ENCODE data around the gene MICA. TPM values are rescaled to one million over a fixed set of nuclear protein-coding genes. Genes with fewer than 3 reads are reported as not detected.
"Not testable (repeated sequence)": the region's sequence is repeated elsewhere in the genome, so short reads cannot be mapped to it uniquely, and the experiment has no call there.

MICA gene
- total RNA-seq, 1 donor from 2014 or later: 48.8 TPM

DNA sequence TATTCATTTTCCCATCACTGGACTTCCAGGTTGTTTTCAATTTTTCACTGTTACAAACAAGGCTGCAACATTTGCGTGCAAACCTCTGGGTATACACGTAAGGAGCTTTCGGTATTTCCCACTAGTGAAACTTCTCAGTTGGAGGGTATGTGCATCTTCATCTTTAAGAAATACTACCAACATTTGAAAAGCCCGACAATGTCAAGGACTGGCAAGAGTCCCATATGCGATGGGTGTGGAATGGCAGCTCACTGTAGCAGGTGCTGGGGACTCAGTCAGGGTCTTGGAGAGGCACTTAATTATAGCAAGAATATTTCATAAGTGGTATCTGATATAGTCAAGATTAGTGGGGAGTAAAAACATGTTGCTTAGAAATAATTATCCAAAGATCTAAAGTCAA lies 37.5 kb upstream of the MICA start:
- no peak for DNase-seq (ENCODE audit: low read depth)
- TF ChIP-seq, protein P1, sequence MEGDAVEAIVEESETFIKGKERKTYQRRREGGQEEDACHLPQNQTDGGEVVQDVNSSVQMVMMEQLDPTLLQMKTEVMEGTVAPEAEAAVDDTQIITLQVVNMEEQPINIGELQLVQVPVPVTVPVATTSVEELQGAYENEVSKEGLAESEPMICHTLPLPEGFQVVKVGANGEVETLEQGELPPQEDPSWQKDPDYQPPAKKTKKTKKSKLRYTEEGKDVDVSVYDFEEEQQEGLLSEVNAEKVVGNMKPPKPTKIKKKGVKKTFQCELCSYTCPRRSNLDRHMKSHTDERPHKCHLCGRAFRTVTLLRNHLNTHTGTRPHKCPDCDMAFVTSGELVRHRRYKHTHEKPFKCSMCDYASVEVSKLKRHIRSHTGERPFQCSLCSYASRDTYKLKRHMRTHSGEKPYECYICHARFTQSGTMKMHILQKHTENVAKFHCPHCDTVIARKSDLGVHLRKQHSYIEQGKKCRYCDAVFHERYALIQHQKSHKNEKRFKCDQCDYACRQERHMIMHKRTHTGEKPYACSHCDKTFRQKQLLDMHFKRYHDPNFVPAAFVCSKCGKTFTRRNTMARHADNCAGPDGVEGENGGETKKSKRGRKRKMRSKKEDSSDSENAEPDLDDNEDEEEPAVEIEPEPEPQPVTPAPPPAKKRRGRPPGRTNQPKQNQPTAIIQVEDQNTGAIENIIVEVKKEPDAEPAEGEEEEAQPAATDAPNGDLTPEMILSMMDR (IDR thresholded peaks at IDR 0.05; ENCODE audit: insufficient read depth, low read length, poor library complexity, severe bottlenecking): no peak
- no peak overlapping the region for H3K4me3 ChIP-seq (ENCODE audit: low read depth, low read length)
- no peaks in the 10 kb centered on the region for H3K36me3 ChIP-seq (ENCODE audit: control insufficient read depth, insufficient read depth, low read length)
- H3K27me3 ChIP-seq (ENCODE audit: control insufficient read depth, insufficient read depth, low read length): peaks cover 16% of the 10 kb centered on the region

- Histone ChIP-seq H3K36me3 (ENCODE audit: control insufficient read depth, insufficient read depth, low read length) (no peaks in the 10 kb centered on the region), H3K27me3 (ENCODE audit: control insufficient read depth, insufficient read depth, low read length) (peaks cover 16% of the 10 kb centered on the region), H3K4me3 (ENCODE audit: low read depth, low read length) (peak overlapping the region; percentile 8)
- DNase-seq (ENCODE audit: low read depth): peak; percentile 47
- TF ChIP-seq, protein P1 (IDR thresholded peaks at IDR 0.05; ENCODE audit: insufficient read depth, low read length, poor library complexity, severe bottlenecking): peak; percentile 94
Observed at GRCh38 chr6:31366693-31367470, 36.5 kb upstream of the MICA start.

- TF ChIP-seq, protein P1 (IDR thresholded peaks at IDR 0.05; ENCODE audit: insufficient read depth, low read length, poor library complexity, severe bottlenecking): no peak
- Histone ChIP-seq H3K27me3 (ENCODE audit: control insufficient read depth, insufficient read depth, low read length) (peaks cover 12% of the 10 kb centered on the region), H3K36me3 (ENCODE audit: control insufficient read depth, insufficient read depth, low read length) (no peaks in the 10 kb centered on the region), H3K4me3 (ENCODE audit: low read depth, low read length) (no peak overlapping the region)
- no peak for DNase-seq (ENCODE audit: low read depth)
Observed at GRCh38 chr6:31368461-31368860, 34.9 kb upstream of the MICA start.

DNA sequence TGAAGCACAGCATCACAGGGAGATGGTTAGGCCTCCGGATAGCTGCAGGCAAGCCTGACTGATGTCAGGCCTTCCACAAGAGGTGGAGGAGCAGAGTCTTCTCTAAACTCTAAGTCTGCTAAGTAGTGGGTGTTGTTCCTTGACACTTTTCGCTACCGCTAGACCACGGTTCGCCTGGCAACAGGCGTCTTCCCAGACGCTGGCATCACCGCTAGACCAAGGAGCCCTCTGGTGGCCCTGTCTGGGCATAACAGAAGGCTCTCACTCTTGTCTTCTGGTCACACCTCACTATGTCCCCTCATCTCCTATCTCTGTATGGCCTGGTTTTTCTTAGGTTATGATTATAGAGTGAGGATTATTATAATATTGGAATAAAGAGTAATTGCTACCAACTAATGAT lies 29.3 kb upstream of the MICA start:
- H3K36me3 ChIP-seq (ENCODE audit: control insufficient read depth, insufficient read depth, low read length); H3K4me3 ChIP-seq (ENCODE audit: low read depth, low read length); DNase-seq (ENCODE audit: low read depth): not testable (repeated sequence)
- H3K27me3 ChIP-seq (ENCODE audit: control insufficient read depth, insufficient read depth, low read length): peaks cover 19% of the 10 kb centered on the region

GRCh38 chr6:31375699-31376098 lies 27.7 kb upstream of the MICA start:
- H3K4me3 ChIP-seq (ENCODE audit: low read depth, low read length): no peak overlapping the region
- H3K27me3 ChIP-seq (ENCODE audit: control insufficient read depth, insufficient read depth, low read length): peaks cover 17% of the 10 kb centered on the region
- no peak for DNase-seq (ENCODE audit: low read depth)
- TF ChIP-seq, protein P1 (IDR thresholded peaks at IDR 0.05; ENCODE audit: insufficient read depth, low read length, poor library complexity, severe bottlenecking): no peak
- no peaks in the 10 kb centered on the region for H3K36me3 ChIP-seq (ENCODE audit: control insufficient read depth, insufficient read depth, low read length)

DNA sequence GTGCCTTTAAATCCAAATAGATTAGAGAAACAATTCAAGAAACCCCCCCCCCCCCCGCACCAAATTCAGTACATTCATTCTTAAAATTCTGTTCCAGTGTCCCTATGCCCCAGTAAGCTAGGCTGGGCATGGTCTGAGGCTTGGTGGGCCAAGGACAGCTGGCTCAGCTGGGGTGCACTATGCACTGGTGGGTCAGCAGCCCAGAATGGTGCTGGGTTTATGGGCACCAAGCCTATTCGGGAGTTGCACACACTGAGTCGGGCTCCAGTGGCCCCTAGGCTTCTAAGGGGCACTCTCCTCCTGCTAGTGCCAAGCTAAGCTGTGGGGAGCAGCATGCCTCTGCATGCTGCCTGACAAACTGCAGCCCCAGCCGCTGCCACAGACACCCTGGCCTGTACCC lies 26.4 kb upstream of the MICA start:
- H3K27me3 ChIP-seq (ENCODE audit: control insufficient read depth, insufficient read depth, low read length): peaks cover 19% of the 10 kb centered on the region
- TF ChIP-seq, protein P1 (IDR thresholded peaks at IDR 0.05; ENCODE audit: insufficient read depth, low read length, poor library complexity, severe bottlenecking): no peak
- no peak overlapping the region for H3K4me3 ChIP-seq (ENCODE audit: low read depth, low read length)
- no peaks in the 10 kb centered on the region for H3K36me3 ChIP-seq (ENCODE audit: control insufficient read depth, insufficient read depth, low read length)
- DNase-seq (ENCODE audit: low read depth): no peak

Data from kidney epithelial cell (primary cell).